Measurements from ENCODE around the gene RCBTB2. TPM values are rescaled to one million over a fixed set of nuclear protein-coding genes. Genes with fewer than 3 reads are reported as not detected.

The RCBTB2 gene
- total RNA-seq, 2 donors from 2014 or later = 5.2 to 13.4 TPM

GRCh38 chr13:48535766-48536165 is 2.9 kb upstream of the RCBTB2 start:
- TF ChIP-seq, protein P1, sequence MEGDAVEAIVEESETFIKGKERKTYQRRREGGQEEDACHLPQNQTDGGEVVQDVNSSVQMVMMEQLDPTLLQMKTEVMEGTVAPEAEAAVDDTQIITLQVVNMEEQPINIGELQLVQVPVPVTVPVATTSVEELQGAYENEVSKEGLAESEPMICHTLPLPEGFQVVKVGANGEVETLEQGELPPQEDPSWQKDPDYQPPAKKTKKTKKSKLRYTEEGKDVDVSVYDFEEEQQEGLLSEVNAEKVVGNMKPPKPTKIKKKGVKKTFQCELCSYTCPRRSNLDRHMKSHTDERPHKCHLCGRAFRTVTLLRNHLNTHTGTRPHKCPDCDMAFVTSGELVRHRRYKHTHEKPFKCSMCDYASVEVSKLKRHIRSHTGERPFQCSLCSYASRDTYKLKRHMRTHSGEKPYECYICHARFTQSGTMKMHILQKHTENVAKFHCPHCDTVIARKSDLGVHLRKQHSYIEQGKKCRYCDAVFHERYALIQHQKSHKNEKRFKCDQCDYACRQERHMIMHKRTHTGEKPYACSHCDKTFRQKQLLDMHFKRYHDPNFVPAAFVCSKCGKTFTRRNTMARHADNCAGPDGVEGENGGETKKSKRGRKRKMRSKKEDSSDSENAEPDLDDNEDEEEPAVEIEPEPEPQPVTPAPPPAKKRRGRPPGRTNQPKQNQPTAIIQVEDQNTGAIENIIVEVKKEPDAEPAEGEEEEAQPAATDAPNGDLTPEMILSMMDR (IDR thresholded peaks at IDR 0.05) = no peak
- H3K27ac ChIP-seq = no peak overlapping the region
- no peaks in the 10 kb centered on the region for H3K9me3 ChIP-seq
- no peak for DNase-seq (ENCODE audit: low spot score)
- no peaks in the 10 kb centered on the region for H3K27me3 ChIP-seq
- H3K4me3 ChIP-seq = no peak overlapping the region
- no peaks in the 10 kb centered on the region for H3K36me3 ChIP-seq
- peaks cover 0 to 21% of the 10 kb centered on the region in 2 donors for H3K4me1 ChIP-seq

DNA sequence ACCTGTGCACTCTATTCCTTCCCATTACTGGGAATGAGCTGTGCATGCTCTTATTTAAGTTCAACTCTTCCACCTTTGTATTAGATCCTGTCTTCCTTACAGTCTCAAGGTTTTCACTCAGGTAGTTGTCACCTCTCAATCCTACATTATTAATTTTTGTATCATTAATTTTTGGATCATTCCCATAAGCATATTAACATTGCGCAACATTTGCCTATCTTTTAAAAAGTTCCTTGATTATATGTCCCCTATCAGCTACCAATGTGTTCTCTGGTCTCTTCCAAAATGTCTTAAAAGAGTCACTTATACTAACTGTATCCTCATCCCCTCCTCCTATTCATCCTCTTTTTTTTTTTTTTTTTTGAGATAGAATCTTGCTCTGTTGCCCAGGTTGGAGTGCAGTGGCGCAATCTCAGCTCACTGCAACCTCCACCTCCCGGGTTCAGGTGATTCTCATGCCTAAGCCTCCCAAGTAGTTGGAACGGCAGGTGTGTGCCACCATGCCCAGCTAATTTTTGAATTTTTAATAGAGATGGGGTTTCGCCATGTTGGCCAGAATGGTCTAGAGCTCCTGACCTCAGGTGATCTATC is 2.1 kb upstream of the RCBTB2 start:
- no peak for DNase-seq (ENCODE audit: low spot score)
- H3K4me3 ChIP-seq = no peak overlapping the region
- H3K9me3 ChIP-seq = no peaks in the 10 kb centered on the region
- H3K27ac ChIP-seq = no peak overlapping the region
- TF ChIP-seq, protein P1 (IDR thresholded peaks at IDR 0.05) = no peak
- no peaks in the 10 kb centered on the region for H3K27me3 ChIP-seq
- no peaks in the 10 kb centered on the region for H3K36me3 ChIP-seq
- H3K4me1 ChIP-seq = peaks cover 0 to 23% of the 10 kb centered on the region in 2 donors

GRCh38 chr13:48533961-48534600 is 1.2 kb upstream of the RCBTB2 start:
- peak overlapping the region; percentile 19 to 98 for H3K27ac ChIP-seq
- TF ChIP-seq, protein P1 (IDR thresholded peaks at IDR 0.05) = no peak
- H3K36me3 ChIP-seq = no peaks in the 10 kb centered on the region
- H3K9me3 ChIP-seq = no peaks in the 10 kb centered on the region
- H3K27me3 ChIP-seq = no peaks in the 10 kb centered on the region
- DNase-seq (ENCODE audit: low spot score) = no peak
- peaks cover 0 to 23% of the 10 kb centered on the region in 2 donors for H3K4me1 ChIP-seq
- no peak overlapping the region for H3K4me3 ChIP-seq

- peak overlapping the region; percentile 70 to 81 for H3K4me3 ChIP-seq
- peak overlapping the region; percentile 98 for H3K27ac ChIP-seq
- no peaks in the 10 kb centered on the region for H3K9me3 ChIP-seq
- no peaks in the 10 kb centered on the region for H3K27me3 ChIP-seq
- TF ChIP-seq, protein P1 (IDR thresholded peaks at IDR 0.05) = no peak
- peak; percentile 67 for DNase-seq (ENCODE audit: low spot score)
- peaks cover 0 to 37% of the 10 kb centered on the region in 2 donors for H3K4me1 ChIP-seq
- H3K36me3 ChIP-seq = no peaks in the 10 kb centered on the region
Measured at GRCh38 chr13:48532256-48532505, 699 bp downstream of the RCBTB2 start.

- no peaks in the 10 kb centered on the region for H3K9me3 ChIP-seq
- H3K27ac ChIP-seq = peak overlapping the region; percentile 98
- H3K36me3 ChIP-seq = no peaks in the 10 kb centered on the region
- peaks cover 0 to 37% of the 10 kb centered on the region in 2 donors for H3K4me1 ChIP-seq
- DNase-seq (ENCODE audit: low spot score) = no peak
- TF ChIP-seq, protein P1 (IDR thresholded peaks at IDR 0.05) = no peak
- no peaks in the 10 kb centered on the region for H3K27me3 ChIP-seq
- peak overlapping the region; percentile 70 to 81 for H3K4me3 ChIP-seq
Measured at GRCh38 chr13:48531416-48532255, 1.2 kb downstream of the RCBTB2 start.
